GM21526 (cell line): ENCODE data around the gene FXYD7.
"Not testable (repeated sequence)": the region's sequence is repeated elsewhere in the genome, so short reads cannot be mapped to it uniquely, and the experiment has no call there.

Source experiments
- ATAC-seq: cut with Tn5 transposase; IDR thresholded peaks from one replicate; pipeline ENCODE4 v1.9.1; 2021; ENCODE audit warnings: moderate library complexity; ENCODE audit not compliant: unreplicated experiment, low FRiP score

The FXYD7 gene

GRCh38 chr19:35125749-35126623 lies 17.1 kb upstream of the FXYD7 start:
- ATAC-seq = no peak

- ATAC-seq = no peak
These were observed 16.5 kb upstream of the FXYD7 start for GRCh38 chr19:35126624-35126959.

- no peak for ATAC-seq
These were observed 15.2 kb upstream of the FXYD7 start for GRCh38 chr19:35127871-35128270.

- ATAC-seq = no peak
These were observed 14.5 kb upstream of the FXYD7 start for GRCh38 chr19:35128398-35129057.

GRCh38 chr19:35129724-35130274 lies 13.3 kb upstream of the FXYD7 start:
- ATAC-seq = not testable (repeated sequence)

- no peak for ATAC-seq
These were observed 12.0 kb upstream of the FXYD7 start for GRCh38 chr19:35130761-35131720.

- ATAC-seq = no peak
These were observed 10.8 kb upstream of the FXYD7 start for GRCh38 chr19:35132254-35132653.

GRCh38 chr19:35133826-35134225 lies 9.2 kb upstream of the FXYD7 start:
- ATAC-seq = no peak

GRCh38 chr19:35134601-35135242 lies 8.3 kb upstream of the FXYD7 start, which contains the start of gene LGI4:
Gene LGI4, minus strand, starts transcription at chr19:35135059. Its CDS starts 379 bp downstream, at chr19:35134680.
- no peak for ATAC-seq

- no peak for ATAC-seq
These were observed 7.6 kb upstream of the FXYD7 start for GRCh38 chr19:35135389-35135909.

- ATAC-seq = no peak
These were observed 6.8 kb upstream of the FXYD7 start for GRCh38 chr19:35136231-35136630.

- no peak for ATAC-seq
These were observed 5.9 kb upstream of the FXYD7 start for GRCh38 chr19:35136977-35137702.

GRCh38 chr19:35138305-35138892 lies 4.7 kb upstream of the FXYD7 start, which contains the start of gene FXYD1:
Gene FXYD1, plus strand, starts transcription at chr19:35138824. Its CDS starts 1,256 bp downstream, at chr19:35140080.
- ATAC-seq = no peak

GRCh38 chr19:35140207-35140961 lies 2.7 kb upstream of the FXYD7 start:
- no peak for ATAC-seq

GRCh38 chr19:35140962-35141836 lies 1.9 kb upstream of the FXYD7 start:
- ATAC-seq = no peak

GRCh38 chr19:35141837-35142605 lies 1.0 kb upstream of the FXYD7 start:
- no peak for ATAC-seq
